Immature natural killer cell (primary cell): ENCODE data around the gene SLC16A1. TPM values are rescaled to one million over a fixed set of nuclear protein-coding genes. Genes with fewer than 3 reads are reported as not detected.

Source experiments
- DNase-seq, 3 donors: peaks; one replicate each; pipeline ENCODE4 v3.0.0; 2022; ENCODE audit warnings: mixed read lengths in 1 of 3
- H3K27ac Mint-ChIP-seq, 6 donors: one replicate each; pipeline ENCODE4 v1.8.0; 2020; ENCODE audit warnings: mixed read lengths in 6 of 6, mild to moderate bottlenecking in 5 of 6, inconsistent platforms in 4 of 6, moderate library complexity in 3 of 6
- H3K27me3 Mint-ChIP-seq, 3 donors: one replicate each; pipeline ENCODE4 v1.8.0; 2020 to 2021; ENCODE audit warnings: low read depth in 3 of 3, mild to moderate bottlenecking in 3 of 3, mixed read lengths in 3 of 3, moderate library complexity in 3 of 3, inconsistent platforms in 1 of 3
- H3K36me3 Mint-ChIP-seq, 3 donors: one replicate each; pipeline ENCODE4 v1.8.0; 2020; ENCODE audit warnings: mixed read lengths in 3 of 3, inconsistent platforms in 2 of 3, mild to moderate bottlenecking in 2 of 3
- H3K4me1 Mint-ChIP-seq, 2 donors: one replicate each; pipeline ENCODE4 v1.8.0; 2020; ENCODE audit warnings: inconsistent platforms in 2 of 2, mild to moderate bottlenecking in 2 of 2, mixed read lengths in 2 of 2, moderate library complexity in 1 of 2
- H3K4me3 Mint-ChIP-seq, 5 donors: one replicate each; pipeline ENCODE4 v1.8.0; 2020; ENCODE audit warnings: mild to moderate bottlenecking in 5 of 5, mixed read lengths in 5 of 5, inconsistent platforms in 3 of 5, moderate library complexity in 3 of 5
- H3K9me3 Mint-ChIP-seq, 6 donors: one replicate each; pipeline ENCODE4 v1.8.0; 2020; ENCODE audit warnings: mild to moderate bottlenecking in 6 of 6, mixed read lengths in 6 of 6, inconsistent platforms in 4 of 6, moderate library complexity in 3 of 6
- polyA plus RNA-seq, 3 donors: library from polyadenylated mRNA; unstranded; fragments of 300-500 nt; fragmentation: Illumina TruSeq; gene quantifications; one replicate each; pipeline ENCODE4 v1.2.3, GENCODE V29; 2021

Gene SLC16A1
- polyA plus RNA-seq, 3 donors from 2014 or later = 3.6 to 11.8 (median 4.6) TPM

DNA sequence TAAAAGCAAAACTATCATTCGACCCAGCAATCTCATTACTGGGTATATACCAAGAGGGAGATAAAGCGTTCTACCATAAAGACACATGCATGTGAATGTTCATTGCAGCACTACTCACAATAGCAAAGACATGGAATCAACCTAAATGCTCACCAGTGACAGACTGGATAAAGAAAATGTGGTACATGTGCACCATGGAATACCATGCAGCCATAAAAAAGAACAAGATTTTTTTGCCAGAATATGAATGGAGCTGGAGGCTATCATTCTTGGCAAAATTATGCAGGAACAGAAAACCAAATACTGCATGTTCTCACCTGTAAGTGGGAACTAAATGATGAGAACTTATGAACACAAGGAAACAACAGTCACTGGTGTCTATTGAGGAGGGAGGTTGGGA, 79.7 kb downstream of the SLC16A1 start:
- no peaks in the 10 kb centered on the region for H3K9me3 Mint-ChIP-seq
- no peaks in the 10 kb centered on the region for H3K36me3 Mint-ChIP-seq
- H3K27me3 Mint-ChIP-seq = peaks cover 3 to 7% (median 5%) of the 10 kb centered on the region in 3 donors
- H3K27ac Mint-ChIP-seq = peak overlapping the region in 1 of 6 donors; percentile 35
- H3K4me3 Mint-ChIP-seq = no peak overlapping the region
- DNase-seq = no peak
- H3K4me1 Mint-ChIP-seq = peaks cover 5% of the 10 kb centered on the region in 2 donors

DNA sequence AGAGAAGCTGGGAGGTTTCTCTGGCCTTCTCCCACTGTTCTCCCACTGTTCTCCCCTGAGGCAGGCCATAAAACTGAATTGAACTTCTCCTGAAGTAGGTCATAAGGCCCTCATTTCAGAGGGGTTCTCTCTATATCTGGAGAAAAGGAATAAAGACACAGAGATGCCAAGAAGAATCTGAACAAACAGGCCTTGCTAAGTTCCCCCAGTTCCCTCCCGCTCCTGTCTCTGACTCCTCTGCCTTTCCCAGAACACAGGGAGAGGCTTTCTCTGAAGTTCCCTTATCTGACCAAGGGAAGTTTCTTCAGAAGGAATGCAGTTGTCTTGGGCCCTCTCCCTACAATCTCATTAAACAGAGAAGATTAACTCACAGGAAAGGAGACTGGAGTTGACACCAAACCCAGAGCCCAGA, 83.4 kb downstream of the SLC16A1 start:
- no peak for DNase-seq
- Mint-ChIP-seq H3K4me3 (no peak overlapping the region), H3K4me1 (peaks cover 5% of the 10 kb centered on the region in 2 donors)

DNA sequence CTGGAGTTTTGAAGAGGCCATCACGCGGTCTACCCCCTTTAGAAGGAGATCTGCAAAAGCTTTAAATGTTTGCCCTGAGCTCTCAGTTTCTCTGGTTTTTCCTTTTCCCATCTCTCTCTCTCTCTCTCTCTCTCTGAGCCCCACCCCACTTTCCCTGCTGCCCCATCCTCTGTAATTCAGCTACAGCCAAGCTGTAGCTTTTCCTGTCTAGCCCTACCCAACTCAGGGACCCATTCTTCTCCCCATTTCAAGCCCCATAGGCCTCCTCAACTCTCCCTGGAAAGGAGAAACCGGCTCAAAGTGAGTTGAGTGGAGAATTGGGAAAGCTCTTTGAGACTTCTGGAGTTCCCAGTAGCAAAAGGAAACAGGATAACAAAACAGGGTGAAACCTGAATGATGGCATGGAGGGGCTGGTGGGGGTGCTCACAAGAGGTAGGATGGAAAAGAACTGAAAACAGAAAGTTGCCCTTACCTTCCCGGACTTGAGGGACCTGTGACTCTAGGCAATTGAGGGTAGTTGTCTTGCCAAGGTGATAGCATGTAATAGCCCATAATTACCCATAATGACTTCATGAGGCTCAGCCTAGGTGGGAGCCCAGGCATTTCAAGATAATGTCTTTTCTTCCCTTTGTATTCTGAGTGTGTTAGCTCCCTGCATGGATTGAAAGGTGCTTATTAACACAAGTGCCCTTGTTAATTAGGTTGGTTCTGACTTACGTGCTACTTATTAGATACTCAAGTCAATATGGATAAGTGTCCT, 84.9 kb downstream of the SLC16A1 start:
- peaks cover 5% of the 10 kb centered on the region in 2 donors for H3K4me1 Mint-ChIP-seq
- H3K4me3 Mint-ChIP-seq = no peak overlapping the region
- H3K27ac Mint-ChIP-seq = peak overlapping the region in 1 of 6 donors; percentile 29
- H3K36me3 Mint-ChIP-seq = no peaks in the 10 kb centered on the region
- H3K9me3 Mint-ChIP-seq = no peaks in the 10 kb centered on the region
- peaks cover 2 to 5% (median 3%) of the 10 kb centered on the region in 3 donors for H3K27me3 Mint-ChIP-seq
- DNase-seq = no peak

More for the DNA sequence above, 83.4 kb downstream of the SLC16A1 start:
- Mint-ChIP-seq H3K36me3 (no peaks in the 10 kb centered on the region), H3K27ac (peak overlapping the region in 2 of 6 donors; percentile 10 to 36), H3K27me3 (peaks cover 2 to 6% (median 5%) of the 10 kb centered on the region in 3 donors), H3K9me3 (no peaks in the 10 kb centered on the region)

DNA sequence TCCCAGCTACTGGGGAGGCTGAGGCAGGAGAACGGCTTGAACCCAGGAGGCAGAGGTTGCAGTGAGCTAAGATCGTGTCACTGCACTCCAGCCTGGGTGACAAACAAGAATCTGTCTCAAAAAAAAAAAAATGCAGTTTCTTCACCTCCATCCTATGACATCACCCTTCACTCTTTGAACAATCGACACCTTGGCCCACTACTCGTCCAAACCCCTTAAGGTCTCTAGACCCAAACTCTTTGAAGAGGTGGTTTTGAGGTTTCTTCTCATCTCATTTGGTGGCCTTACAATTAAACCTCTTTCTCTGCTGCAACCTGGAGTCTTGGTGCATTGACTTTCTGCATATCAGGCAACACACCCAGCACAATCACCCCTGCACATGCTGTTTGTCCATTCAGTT, 86.1 kb downstream of the SLC16A1 start:
- Mint-ChIP-seq H3K27me3 (peaks cover 0 to 5% (median 1%) of the 10 kb centered on the region in 3 donors), H3K9me3 (no peaks in the 10 kb centered on the region), H3K4me3 (no peak overlapping the region), H3K4me1 (peaks cover 5% of the 10 kb centered on the region in 2 donors), H3K36me3 (no peaks in the 10 kb centered on the region), H3K27ac (no peak overlapping the region)
- peak in 2 of 3 donors; percentile 14 to 38 for DNase-seq

DNA sequence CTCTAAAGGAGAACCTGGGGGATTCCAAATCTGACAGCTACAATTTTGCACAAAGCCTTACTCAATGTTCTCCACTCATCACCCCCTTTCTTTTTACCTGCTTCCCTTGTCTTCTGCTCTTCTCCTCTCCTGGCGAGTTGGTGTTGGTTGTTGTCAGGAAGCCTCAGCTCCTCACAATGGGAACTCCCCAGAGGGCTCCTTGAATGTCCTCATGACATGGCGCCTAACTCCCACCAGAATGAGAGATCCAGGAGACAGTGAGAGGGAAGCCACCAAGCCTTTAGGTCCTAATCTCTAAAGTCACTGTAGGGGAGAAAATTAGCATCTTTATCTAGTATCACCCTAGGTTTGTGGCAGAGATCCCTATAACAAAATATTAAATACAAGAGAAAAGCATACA, 87.8 kb downstream of the SLC16A1 start:
- peak overlapping the region in 1 of 6 donors; percentile 46 for H3K27ac Mint-ChIP-seq
- H3K36me3 Mint-ChIP-seq = no peaks in the 10 kb centered on the region
- no peak overlapping the region for H3K4me3 Mint-ChIP-seq
- no peaks in the 10 kb centered on the region for H3K9me3 Mint-ChIP-seq
- no peaks in the 10 kb centered on the region for H3K4me1 Mint-ChIP-seq
- peaks cover 0 to 3% (median 1%) of the 10 kb centered on the region in 3 donors for H3K27me3 Mint-ChIP-seq
- DNase-seq = no peak

DNA sequence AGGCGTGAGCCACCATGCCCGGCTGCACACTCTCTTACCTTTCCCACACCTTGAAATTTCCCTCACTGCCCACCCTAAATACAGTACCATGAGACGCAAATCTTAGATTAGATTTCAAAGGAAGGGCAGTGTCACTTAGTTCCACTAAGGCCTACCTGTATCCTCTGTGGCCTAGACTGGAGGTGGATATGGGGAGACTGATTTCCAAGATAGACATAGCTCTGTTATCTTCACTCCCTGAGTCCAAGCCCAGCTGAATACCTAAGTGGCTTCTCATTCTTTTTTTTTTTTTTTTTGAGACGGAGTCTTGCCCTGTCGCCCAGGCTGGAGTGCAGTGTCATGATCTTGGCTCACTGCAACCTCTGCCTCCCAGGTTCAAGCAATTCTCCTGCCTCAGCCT, 89.0 kb downstream of the SLC16A1 start:
- H3K27ac Mint-ChIP-seq = no peak overlapping the region
- H3K27me3 Mint-ChIP-seq = peaks cover 0 to 3% (median 1%) of the 10 kb centered on the region in 3 donors
- no peaks in the 10 kb centered on the region for H3K36me3 Mint-ChIP-seq
- no peak for DNase-seq
- H3K4me1 Mint-ChIP-seq = no peaks in the 10 kb centered on the region
- H3K9me3 Mint-ChIP-seq = no peaks in the 10 kb centered on the region
- H3K4me3 Mint-ChIP-seq = no peak overlapping the region

DNA sequence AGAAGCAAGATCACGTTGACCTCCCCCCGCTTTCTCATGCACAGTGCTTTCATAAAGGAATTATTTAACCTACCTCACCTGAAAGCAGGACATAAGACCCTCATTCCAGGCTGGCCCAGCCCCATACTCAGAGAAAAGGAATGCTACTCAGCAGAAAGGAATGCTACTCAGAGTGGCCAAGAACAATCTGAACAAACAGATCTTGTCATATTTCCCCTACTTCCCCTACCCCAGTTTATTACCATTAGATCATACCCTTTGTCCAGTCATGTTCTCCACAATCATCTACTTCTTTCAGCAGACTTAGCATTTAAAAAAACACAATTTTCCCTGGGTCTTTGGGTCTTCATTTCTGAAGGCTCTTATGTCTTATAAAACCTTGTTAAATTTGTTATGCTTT, 89.8 kb downstream of the SLC16A1 start:
- Mint-ChIP-seq H3K9me3 (no peaks in the 10 kb centered on the region), H3K27ac (no peak overlapping the region), H3K36me3 (no peaks in the 10 kb centered on the region), H3K27me3 (peaks cover 0 to 2% (median 1%) of the 10 kb centered on the region in 3 donors), H3K4me3 (no peak overlapping the region), H3K4me1 (no peaks in the 10 kb centered on the region)
- no peak for DNase-seq

DNA sequence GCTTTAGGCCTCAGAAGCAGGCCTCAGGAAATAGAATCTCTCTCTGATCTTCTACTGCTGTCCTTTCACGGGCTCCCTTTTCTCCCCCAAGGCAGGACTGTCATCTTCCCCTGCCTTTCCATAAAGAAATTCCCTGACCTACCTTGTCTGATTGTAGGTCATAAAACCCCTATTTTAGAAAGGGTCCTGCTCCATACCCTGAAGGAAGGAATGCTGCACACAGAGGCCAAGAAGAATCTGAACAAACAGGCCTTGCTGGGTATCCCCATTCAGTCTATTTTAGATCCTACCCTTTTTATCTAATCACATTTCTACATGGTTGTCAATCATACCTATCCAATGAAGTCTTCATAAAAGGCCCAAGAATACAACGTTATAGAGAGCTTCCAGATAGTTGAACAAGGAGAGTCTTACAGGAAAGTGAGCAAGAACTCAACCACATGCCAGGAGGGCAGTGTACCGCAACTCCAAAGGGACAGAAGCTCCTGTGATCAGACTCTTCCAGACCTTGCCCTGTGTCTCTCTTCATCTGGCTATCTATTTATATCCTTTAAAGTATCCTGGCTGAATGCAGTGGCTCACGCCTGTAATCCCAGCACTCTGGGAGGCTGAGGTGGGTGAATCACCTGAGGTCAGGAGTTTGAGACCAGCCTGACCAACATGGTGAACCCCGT, 93.1 kb downstream of the SLC16A1 start:
- no peaks in the 10 kb centered on the region for H3K36me3 Mint-ChIP-seq
- DNase-seq = no peak
- no peaks in the 10 kb centered on the region for H3K9me3 Mint-ChIP-seq
- no peak overlapping the region for H3K4me3 Mint-ChIP-seq
- H3K27ac Mint-ChIP-seq = no peak overlapping the region
- H3K27me3 Mint-ChIP-seq = peaks cover 0 to 6% (median 1%) of the 10 kb centered on the region in 3 donors
- H3K4me1 Mint-ChIP-seq = no peaks in the 10 kb centered on the region

Other genes with a start within 250 kb of the SLC16A1 start
- 100 to 1,000 TPM; 444 to 613 (median 572) TPM for gene RHOC, start 249.1 kb downstream of the SLC16A1 start, polyA plus RNA-seq
- under 1 TPM in 1 of 3 donors, not detected in 2; 0.19 TPM for gene PPM1J, start 240.9 kb downstream of the SLC16A1 start, polyA plus RNA-seq
- 1 to 10 TPM; 2.4 to 6.1 (median 5.5) TPM for gene LRIG2, start 117.0 kb upstream of the SLC16A1 start, polyA plus RNA-seq